SK-N-SH (cell line): ENCODE measurements around the gene TTC39A. TPM values are rescaled to one million over a fixed set of nuclear protein-coding genes. Genes with fewer than 3 reads are reported as not detected.

Experiments used
- CTCF ChIA-PET: fragments of 300-600, 350-600 bp; formaldehyde crosslinking; extraction: SDS; loops from one replicate; lab custom pipeline; 2021; lab: Yijun Ruan, JAX
- POLR2A ChIA-PET: fragments of 350-600 bp; sonication (Branson Sonifier 250); formaldehyde crosslinking; extraction: SDS; loops from one replicate; lab custom pipeline; 2020; ENCODE audit warnings: antibody characterized with exemption, inconsistent platforms; lab: Yijun Ruan, JAX
- DNase-seq: peaks from one replicate; pipeline ENCODE4 v3.0.0; 2012
- H2AFZ ChIP-seq: fragments of 200-600 bp; sonication (generic); 2 replicates; pipeline ENCODE4 v1.8.1; 2016; ENCODE audit warnings: antibody characterized with exemption, mild to moderate bottlenecking, low read depth
- H3F3A ChIP-seq: fragments of 200-600 bp; sonication (generic); replicated peaks from 2 replicates; pipeline ENCODE3; 2016; ENCODE audit warnings: antibody characterized with exemption, mild to moderate bottlenecking; ENCODE audit not compliant: insufficient read depth
- H3K27ac ChIP-seq, 2 experiments: fragments of 200-500 bp in 1 of 2; fragments of 200-600 bp in 1 of 2; sonication (Bioruptor generic) in 1 of 2; sonication (generic), shearing (Covaris generic) in 1 of 2; 2 replicates each; pipeline versions ENCODE4 v1.5.1 to v1.6.1; 2014 to 2016; ENCODE audit warnings: low read depth in 2 of 2, inconsistent platforms in 1 of 2, low read length in 1 of 2, mild to moderate bottlenecking in 1 of 2, mixed read lengths in 1 of 2
- H3K27me3 ChIP-seq: fragments of 200-600 bp; sonication (generic), shearing (Covaris generic); 2 replicates; pipeline ENCODE4 v1.6.1; 2016; ENCODE audit warnings: mixed run types; ENCODE audit not compliant: insufficient read depth
- H3K36me3 ChIP-seq, 2 experiments: fragments of 200-500 bp in 1 of 2; fragments of 200-600 bp in 1 of 2; sonication (Bioruptor generic) in 1 of 2; sonication (generic) in 1 of 2; replicated peaks in 1 of 2; 2 replicates each; pipeline versions ENCODE3 to v1.5.1; 2014 to 2016; ENCODE audit warnings: low read length in 1 of 2, mild to moderate bottlenecking in 1 of 2; ENCODE audit not compliant: insufficient read depth in 2 of 2, control insufficient read depth in 1 of 2
- H3K4me1 ChIP-seq, 2 experiments: fragments of 200-500 bp in 1 of 2; fragments of 200-600 bp in 1 of 2; sonication (Bioruptor generic) in 1 of 2; sonication (generic), shearing (Covaris generic) in 1 of 2; 2 replicates each; pipeline versions ENCODE4 v1.5.1 to v1.6.1; 2014 to 2016; ENCODE audit warnings: low read depth in 1 of 2, low read length in 1 of 2, mixed run types in 1 of 2; ENCODE audit not compliant: insufficient read depth in 2 of 2, control insufficient read depth in 1 of 2
- H3K4me2 ChIP-seq: fragments of 200-600 bp; sonication (generic), shearing (Covaris generic); 2 replicates; pipeline ENCODE4 v1.6.1; 2017; ENCODE audit warnings: mixed run types
- H3K4me3 ChIP-seq, 2 experiments: fragments of 200-500 bp in 1 of 2; fragments of 200-600 bp in 1 of 2; sonication (Bioruptor generic) in 1 of 2; sonication (generic), shearing (Covaris generic) in 1 of 2; 2 replicates each; pipeline versions ENCODE4 v1.5.1 to v1.8.1; 2014 to 2016; ENCODE audit warnings: low read depth in 2 of 2, inconsistent platforms in 1 of 2, low read length in 1 of 2, mild to moderate bottlenecking in 1 of 2, mixed read lengths in 1 of 2, moderate library complexity in 1 of 2
- H3K79me2 ChIP-seq: fragments of 200-600 bp; sonication (generic); 2 replicates; pipeline ENCODE4 v1.8.1; 2017; ENCODE audit warnings: mild to moderate bottlenecking; ENCODE audit not compliant: insufficient read depth
- H3K9ac ChIP-seq: fragments of 200-600 bp; sonication (generic); 2 replicates; pipeline ENCODE4 v1.6.1; 2017; ENCODE audit warnings: mixed run types
- H3K9me2 ChIP-seq: fragments of 200-600 bp; sonication (generic); 2 replicates; pipeline ENCODE4 v1.6.1; 2017; ENCODE audit warnings: mixed run types
- H3K9me3 ChIP-seq: fragments of 200-600 bp; sonication (generic); 2 replicates; pipeline ENCODE4 v1.6.1; 2017; ENCODE audit warnings: mixed run types, mild to moderate bottlenecking, moderate library complexity
- H4K20me1 ChIP-seq: fragments of 200-600 bp; sonication (generic); 2 replicates; pipeline ENCODE4 v1.6.1; 2017; ENCODE audit warnings: mild to moderate bottlenecking, mixed run types; ENCODE audit not compliant: insufficient read depth
- CHD2 ChIP-seq: fragments of 150-350 bp; IDR thresholded peaks from 2 replicates; pipeline ENCODE4 v1.6.1; 2018; ENCODE audit warnings: low read length; ENCODE audit not compliant: partially characterized antibody
- ELF1 ChIP-seq: IDR thresholded peaks from 2 replicates; pipeline ENCODE4 v1.4.0; 2012
- EP300 ChIP-seq, 2 experiments: IDR thresholded peaks; 2 replicates each; pipeline versions ENCODE4 v1.4.0 to v1.6.1; 2012; ENCODE audit warnings: borderline replicate concordance in 1 of 2, low read depth in 1 of 2, low read length in 1 of 2
- FOXM1 ChIP-seq: IDR thresholded peaks from 2 replicates; pipeline ENCODE4 v1.4.0; 2012; ENCODE audit warnings: low read depth, mild to moderate bottlenecking
- GATA2 ChIP-seq: sonication (generic); formaldehyde crosslinking; IDR thresholded peaks from 2 replicates; pipeline ENCODE4 v1.5.0; 2020; ENCODE audit warnings: mild to moderate bottlenecking, missing genetic modification reagents
- MEF2A ChIP-seq: IDR thresholded peaks from 2 replicates; pipeline ENCODE4 v1.4.0; 2012; ENCODE audit warnings: low read depth, borderline replicate concordance
- MXI1 ChIP-seq: IDR thresholded peaks from 2 replicates; pipeline ENCODE4 v1.6.1; 2012; ENCODE audit warnings: mild to moderate bottlenecking, low read depth, low read length, improper control_type of control experiment
- NFIC ChIP-seq: IDR thresholded peaks from 2 replicates; pipeline ENCODE4 v1.4.0; 2012; ENCODE audit warnings: borderline replicate concordance
- RAD21 ChIP-seq: IDR thresholded peaks from 2 replicates; pipeline ENCODE4 v1.6.1; 2012; ENCODE audit warnings: mild to moderate bottlenecking, low read length
- RFX5 ChIP-seq: IDR thresholded peaks from 2 replicates; pipeline ENCODE4 v1.6.1; 2012; ENCODE audit warnings: mild to moderate bottlenecking, improper control_type of control experiment, low read length
- SMC3 ChIP-seq: IDR thresholded peaks from 2 replicates; pipeline ENCODE4 v1.6.1; 2012; ENCODE audit warnings: low read depth, low read length, improper control_type of control experiment
- TEAD4 ChIP-seq: IDR thresholded peaks from 2 replicates; pipeline ENCODE4 v1.4.0; 2012; ENCODE audit warnings: mild to moderate bottlenecking, borderline replicate concordance; ENCODE audit not compliant: insufficient read depth
- WGBS: methylation state at CpG from one replicate; pipeline ENCODE4 v1.1.6; 2017; ENCODE audit warnings: low lambda C conversion rate; 5-methylcytosine and 5-hydroxymethylcytosine counted together
- polyA plus RNA-seq, 3 experiments: library from polyadenylated mRNA; depleted of rRNA; stranded (reverse); fragments of >200 nt; gene quantifications; 2 replicates each; pipeline ENCODE4 v1.2.3, GENCODE V29; 2012
- TF ChIP-seq, protein P1 (sequence below): IDR thresholded peaks from 2 replicates; pipeline ENCODE4; 2012
- TF ChIP-seq, protein P2 (sequence below): IDR thresholded peaks from 2 replicates; pipeline ENCODE4 v1.4.0; 2012; ENCODE audit warnings: low read depth
- TF ChIP-seq, protein P3 (sequence below): fragments of 200-600 bp; sonication (generic); IDR thresholded peaks from 2 replicates; pipeline ENCODE4 v1.6.1; 2017; ENCODE audit warnings: antibody characterized with exemption, mild to moderate bottlenecking, moderate library complexity

TTC39A gene
- 0.97 and 1.3 TPM in 2 replicates for polyA plus RNA-seq (2012; rRNA removed)
- polyA plus RNA-seq (2012; cell fraction: cytosol; rRNA removed) = 0.70 and 1.0 TPM in 2 replicates
- 1.1 and 1.4 TPM in 2 replicates for polyA plus RNA-seq (2012; cell fraction: nucleus; rRNA removed)

DNA sequence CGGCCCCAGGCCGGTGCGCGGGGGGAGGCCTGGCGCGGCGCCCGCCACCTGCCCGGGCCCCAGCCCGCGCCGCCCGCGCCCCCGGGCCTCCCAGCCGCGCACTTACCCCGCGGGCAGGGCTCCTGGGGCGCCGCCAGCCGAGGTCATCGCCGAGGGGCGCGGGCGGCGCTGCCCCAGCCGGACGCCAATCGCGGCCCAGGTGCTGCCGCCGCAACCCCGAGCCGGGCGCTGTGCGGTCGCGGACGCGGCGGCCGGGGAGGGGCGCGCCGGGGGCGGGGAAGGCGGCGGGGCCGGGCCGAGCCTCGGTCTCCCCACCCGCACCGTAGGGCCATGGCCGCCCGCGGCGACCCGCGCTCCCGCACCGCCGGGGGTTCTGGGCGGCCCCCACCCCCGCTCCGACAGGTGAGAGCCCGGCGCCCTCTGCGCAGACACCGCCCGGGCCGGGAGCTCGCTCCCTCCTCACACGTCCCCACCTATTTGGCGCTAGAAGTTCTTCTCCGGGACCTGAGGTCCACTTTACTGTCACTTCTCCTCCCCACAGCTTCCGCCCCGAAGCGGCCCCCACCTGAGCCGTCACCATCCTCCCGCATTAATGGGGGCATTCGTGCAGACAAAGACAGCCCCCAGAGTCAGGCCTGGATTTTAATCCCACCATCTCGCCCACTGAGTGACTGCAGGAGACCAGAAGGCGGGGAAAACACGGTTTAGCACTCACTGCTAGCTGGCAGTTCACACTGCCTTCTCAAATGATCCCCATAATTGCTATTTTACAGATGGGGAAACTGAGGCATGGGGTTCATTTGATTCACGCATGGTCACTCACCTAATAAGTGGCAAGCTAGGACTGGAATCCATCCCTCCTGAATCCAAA, at the start of gene TTC39A:
Gene TTC39A (minus strand): TSS at position 232 of the 871 bp plus-strand sequence. CDS start 85 bp downstream, at position 147.
- Histone ChIP-seq H3K4me3 (peak within 1 kb of the TSS; percentile 53 to 58), H3F3A (peaks cover 6% of the 10 kb centered on the region), H3K4me1 (peaks cover 5 to 29% of the 10 kb centered on the region in 2 experiments; a peak in 2 of 4 replicates), H3K27me3 (no peaks in the 10 kb centered on the region), H3K27ac (0 out of 4 replicates have a peak within 1 kb of the TSS, but pooled peaks of 1 of the 2 experiments have one; percentile 23), H3K9ac (no peak within 1 kb of the TSS), H3K9me3 (no peaks in the 10 kb centered on the region), H3K36me3 (no peaks in the 10 kb centered on the region), H4K20me1 (no peaks in the 10 kb centered on the region), H3K4me2 (peak within 1 kb of the TSS; percentile 75), H3K9me2 (no peaks in the 10 kb centered on the region), H2AFZ (peak within 1 kb of the TSS; percentile 76; the same call in 1 of the 2 replicates), H3K79me2 (no peaks in the 10 kb centered on the region)
- ChIA-PET CTCF (interaction anchor here (0.6 to 1.9 kb wide), 9 partner anchors 10 to 858 kb away, joined by 3 to 4 read pairs (median 3); no protein-coding TSS in a partner anchor), POLR2A (interaction anchor here (0.6 kb wide), 1 partner anchor 12 kb away, joined by 3 read pairs; no protein-coding TSS in a partner anchor)
- peak; percentile 78 for DNase-seq
- 44% methylated on average over 7 of the region's 87 CpGs for WGBS
- TF ChIP-seq RFX5 (no peak), MXI1 (no peak), TEAD4 (no peak), MEF2A (no peak), NFIC (no peak), EP300 (IDR thresholded peaks at IDR 0.05; ENCODE audit: borderline replicate concordance in 1 of 2, low read depth in 1 of 2, low read length in 1 of 2) (no peak), GATA2 (no peak), FOXM1 (no peak), ELF1 (no peak), CHD2 (no peak), RAD21 (no peak)
- TF ChIP-seq, protein P1, sequence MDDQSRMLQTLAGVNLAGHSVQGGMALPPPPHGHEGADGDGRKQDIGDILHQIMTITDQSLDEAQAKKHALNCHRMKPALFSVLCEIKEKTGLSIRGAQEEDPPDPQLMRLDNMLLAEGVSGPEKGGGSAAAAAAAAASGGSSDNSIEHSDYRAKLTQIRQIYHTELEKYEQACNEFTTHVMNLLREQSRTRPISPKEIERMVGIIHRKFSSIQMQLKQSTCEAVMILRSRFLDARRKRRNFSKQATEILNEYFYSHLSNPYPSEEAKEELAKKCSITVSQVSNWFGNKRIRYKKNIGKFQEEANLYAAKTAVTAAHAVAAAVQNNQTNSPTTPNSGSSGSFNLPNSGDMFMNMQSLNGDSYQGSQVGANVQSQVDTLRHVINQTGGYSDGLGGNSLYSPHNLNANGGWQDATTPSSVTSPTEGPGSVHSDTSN = no peak
- TF ChIP-seq, protein P2, sequence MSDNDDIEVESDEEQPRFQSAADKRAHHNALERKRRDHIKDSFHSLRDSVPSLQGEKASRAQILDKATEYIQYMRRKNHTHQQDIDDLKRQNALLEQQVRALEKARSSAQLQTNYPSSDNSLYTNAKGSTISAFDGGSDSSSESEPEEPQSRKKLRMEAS = no peak

DNA sequence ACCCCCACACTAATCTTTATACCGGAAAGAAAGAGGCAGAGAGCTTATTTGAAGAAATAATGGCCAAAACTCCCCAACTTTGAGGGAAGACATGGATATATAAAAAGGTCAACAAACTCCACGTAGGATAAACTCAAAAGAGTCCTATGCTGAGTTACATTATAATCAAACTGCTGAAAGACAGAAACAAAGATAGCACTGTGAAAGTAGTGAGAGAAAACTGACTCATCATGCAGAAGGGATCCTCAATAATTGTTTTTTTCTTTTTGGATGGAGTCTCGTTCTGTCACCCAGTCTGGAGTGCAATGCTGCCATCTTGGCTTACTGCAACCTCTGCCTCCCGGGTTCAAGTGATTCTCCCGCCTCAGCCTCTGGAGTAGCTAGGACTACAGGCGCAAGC, 48.5 kb upstream of the TTC39A start:
- no peaks in the 10 kb centered on the region for H3K27me3 ChIP-seq
- CTCF ChIA-PET = no interaction called here
- H3K79me2 ChIP-seq = peaks cover 3% of the 10 kb centered on the region; the same call in 1 of the 2 replicates
- H3K9me3 ChIP-seq = no peaks in the 10 kb centered on the region
- 94% methylated on average over 6 of the region's 6 CpGs for WGBS
- H3K4me2 ChIP-seq = no peak overlapping the region
- H3K4me3 ChIP-seq = no peak overlapping the region
- no peaks in the 10 kb centered on the region for H3K9me2 ChIP-seq
- no peak overlapping the region for H3K9ac ChIP-seq
- no peak overlapping the region for H3K27ac ChIP-seq
- peaks cover 9 to 65% of the 10 kb centered on the region in 2 experiments for H3K36me3 ChIP-seq
- no peaks in the 10 kb centered on the region for H3K4me1 ChIP-seq
- no peaks in the 10 kb centered on the region for H4K20me1 ChIP-seq
- H3F3A ChIP-seq = no peaks in the 10 kb centered on the region
- DNase-seq = no peak
- no peak overlapping the region for H2AFZ ChIP-seq
- TF ChIP-seq, protein P1 = no peak
- no peak for TF ChIP-seq SMC3
- TF ChIP-seq, protein P2 = no peak
- TF ChIP-seq, protein P3, sequence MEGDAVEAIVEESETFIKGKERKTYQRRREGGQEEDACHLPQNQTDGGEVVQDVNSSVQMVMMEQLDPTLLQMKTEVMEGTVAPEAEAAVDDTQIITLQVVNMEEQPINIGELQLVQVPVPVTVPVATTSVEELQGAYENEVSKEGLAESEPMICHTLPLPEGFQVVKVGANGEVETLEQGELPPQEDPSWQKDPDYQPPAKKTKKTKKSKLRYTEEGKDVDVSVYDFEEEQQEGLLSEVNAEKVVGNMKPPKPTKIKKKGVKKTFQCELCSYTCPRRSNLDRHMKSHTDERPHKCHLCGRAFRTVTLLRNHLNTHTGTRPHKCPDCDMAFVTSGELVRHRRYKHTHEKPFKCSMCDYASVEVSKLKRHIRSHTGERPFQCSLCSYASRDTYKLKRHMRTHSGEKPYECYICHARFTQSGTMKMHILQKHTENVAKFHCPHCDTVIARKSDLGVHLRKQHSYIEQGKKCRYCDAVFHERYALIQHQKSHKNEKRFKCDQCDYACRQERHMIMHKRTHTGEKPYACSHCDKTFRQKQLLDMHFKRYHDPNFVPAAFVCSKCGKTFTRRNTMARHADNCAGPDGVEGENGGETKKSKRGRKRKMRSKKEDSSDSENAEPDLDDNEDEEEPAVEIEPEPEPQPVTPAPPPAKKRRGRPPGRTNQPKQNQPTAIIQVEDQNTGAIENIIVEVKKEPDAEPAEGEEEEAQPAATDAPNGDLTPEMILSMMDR = no peak
- POLR2A ChIA-PET = no interaction called here
